HG03469 (cell line): Measurements from ENCODE around the gene SQOR.

ENCODE experiments used
- ATAC-seq: cut with Tn5 transposase; IDR thresholded peaks from one replicate; pipeline ENCODE4 v1.9.1; 2021; ENCODE audit warnings: mild to moderate bottlenecking, moderate library complexity, moderate number of reproducible peaks; ENCODE audit not compliant: unreplicated experiment

SQOR gene

DNA sequence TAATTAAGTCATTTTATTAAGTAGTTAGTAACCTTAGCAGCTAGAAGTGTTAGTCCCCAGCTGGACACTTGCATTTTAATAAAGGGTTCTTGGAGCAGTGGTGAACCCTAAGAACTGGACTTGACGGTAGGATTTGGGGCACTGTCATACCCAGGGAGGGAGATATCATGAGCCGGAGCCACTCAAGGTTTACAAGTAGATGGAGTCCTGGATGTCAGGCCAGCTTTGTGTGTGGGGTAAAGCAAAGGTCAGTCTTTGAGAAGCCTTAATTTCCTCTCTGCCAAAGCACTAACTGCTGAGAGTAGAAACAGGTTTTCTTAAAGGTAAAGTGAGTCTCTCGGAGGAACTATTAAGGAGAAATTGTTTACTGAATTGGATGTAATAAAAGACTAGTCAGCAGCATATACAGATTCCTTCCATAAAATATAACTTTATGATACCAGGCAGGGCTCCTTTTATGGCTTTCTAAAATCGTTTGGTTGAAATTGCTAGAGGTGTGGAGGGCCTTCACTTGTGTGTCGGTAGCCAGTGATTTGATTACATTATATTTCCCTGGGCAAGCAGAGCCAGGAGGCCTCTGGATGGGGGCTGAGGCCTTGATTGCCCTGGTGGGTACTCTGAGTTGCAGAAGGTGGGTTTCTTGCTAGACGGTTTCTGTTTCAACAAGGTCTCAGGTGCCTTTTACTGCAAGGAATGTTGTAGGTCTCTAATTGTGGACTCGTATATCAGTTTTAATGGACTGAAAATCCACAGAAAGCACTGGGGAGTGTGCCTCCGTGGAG, 23.1 kb downstream of the SQOR start:
- no peak for ATAC-seq

DNA sequence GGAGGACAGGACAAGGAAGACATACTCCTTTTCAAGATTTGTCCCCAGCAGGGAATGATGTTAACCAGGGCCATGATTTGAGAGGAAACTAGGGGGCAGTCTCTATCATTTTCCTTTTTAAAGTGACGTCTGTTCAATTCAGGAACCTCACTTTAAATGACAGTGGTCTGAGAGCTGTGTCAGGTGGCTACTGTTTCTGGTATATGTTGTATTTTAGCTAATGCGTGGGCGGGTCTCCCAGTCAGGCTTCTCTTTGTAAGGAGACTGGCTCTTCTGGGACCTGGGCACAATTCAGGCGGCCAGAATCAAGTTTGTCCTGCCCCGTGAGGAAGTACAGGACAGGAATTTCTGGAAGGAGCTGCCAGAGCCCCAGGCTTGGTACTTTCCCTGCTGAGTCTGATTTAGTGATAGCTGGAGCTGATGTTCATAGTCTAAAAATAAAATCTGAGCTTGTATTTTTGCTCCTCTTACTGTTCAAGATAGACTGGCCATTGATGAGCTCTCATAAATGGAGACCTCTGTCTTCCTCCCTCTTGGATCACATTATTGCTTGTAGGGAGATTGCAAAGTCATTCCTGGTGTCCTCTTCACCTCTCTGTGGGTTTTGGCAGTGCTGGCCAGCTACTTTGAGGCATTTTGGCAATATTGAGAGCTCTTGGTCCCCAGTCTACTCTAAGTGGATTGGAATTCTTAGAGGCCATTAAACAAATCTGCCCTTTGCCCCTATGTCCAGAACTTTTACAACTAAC, 25.6 kb downstream of the SQOR start:
- ATAC-seq: no peak

DNA sequence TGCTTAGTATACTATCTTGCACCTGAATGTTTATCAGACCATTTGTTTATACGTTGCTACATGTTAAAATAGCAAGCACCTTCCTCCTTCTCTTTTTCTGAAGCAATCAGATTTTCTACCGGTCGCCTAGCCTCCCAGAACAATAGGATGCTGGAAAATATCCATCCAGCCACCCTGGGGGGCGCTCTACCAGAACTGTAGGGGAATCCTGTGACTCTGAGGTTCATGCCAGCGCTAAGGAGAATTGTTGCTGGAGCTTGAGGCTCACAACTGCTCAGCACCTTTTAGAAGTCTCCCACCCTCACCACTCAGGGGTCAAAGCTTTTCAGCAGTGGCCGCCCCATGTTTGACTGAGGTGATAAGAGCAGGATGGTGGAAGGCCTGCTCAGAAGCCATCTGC, 27.5 kb downstream of the SQOR start:
- no peak for ATAC-seq

DNA sequence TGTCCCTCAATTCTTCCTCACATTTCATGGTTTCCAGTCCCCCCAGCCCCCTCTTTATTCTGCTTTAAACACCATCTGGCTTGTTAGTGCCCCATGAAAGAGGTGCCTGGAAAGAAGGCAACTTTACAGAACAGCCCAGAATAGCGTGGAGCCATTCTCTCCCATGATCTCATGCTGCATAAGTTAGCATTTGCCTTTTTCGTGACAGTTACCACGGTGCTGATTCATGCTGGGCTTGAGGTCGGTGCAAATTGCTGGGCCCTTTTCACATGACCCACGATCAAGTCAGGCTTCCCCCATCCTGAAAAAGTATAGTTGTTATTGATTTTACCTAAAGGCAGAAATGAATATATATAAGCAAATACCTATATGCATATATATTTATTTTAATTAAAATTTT, 29.6 kb downstream of the SQOR start:
- ATAC-seq: no peak

DNA sequence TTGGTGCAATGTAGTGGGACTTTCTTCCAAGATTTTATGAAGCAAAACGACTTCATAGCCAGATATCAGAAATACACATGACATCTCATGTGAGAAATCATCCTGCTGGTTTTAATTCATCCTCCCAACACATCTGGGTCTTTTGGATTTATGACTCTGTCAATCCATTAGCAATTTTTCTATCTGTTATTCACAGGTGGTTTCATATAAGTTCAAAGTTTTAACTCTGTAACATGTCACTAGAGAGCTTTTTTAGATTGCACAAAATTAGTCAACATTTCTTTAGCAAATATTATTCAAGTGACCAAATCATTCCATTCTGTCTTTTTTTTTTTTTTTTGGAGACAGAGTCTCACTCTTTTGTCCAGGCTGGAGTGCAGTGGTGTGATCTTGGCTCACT, 30.4 kb downstream of the SQOR start:
- no peak for ATAC-seq

DNA sequence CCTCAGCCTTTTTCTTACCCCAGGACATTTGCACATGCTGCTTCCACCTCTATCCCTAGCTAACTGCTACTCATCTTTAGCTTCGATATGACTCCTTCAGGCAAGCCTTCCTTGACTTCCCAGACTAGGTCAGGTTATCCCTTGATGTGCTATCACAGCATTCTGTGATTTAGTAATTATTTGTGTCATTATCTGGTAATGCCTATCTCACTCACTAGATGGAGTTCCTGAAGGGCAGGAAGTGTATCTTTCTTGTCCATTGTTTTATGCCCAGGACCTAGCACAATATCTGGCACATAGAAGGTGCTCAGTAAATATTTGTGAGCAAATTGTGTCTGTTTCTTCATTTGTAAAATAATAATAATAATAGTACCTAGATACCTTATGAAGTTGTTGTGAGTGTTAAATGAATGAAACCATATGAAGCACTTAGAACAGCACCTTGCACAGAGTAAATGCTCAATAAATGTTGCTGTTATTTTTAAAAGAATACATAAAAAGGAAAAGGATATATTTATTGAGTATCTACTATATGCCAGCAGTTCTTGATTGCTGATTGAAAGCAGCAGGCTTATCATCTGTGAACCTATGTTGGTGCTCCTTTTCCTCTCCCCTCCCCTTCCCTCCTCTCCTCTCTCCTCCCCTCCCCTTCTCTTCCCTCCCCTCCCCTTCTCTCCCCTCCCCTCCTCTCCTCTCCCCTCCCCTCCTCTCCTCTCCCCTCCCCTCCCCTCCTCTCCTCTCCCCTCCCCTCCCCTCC, 31.5 kb downstream of the SQOR start:
- no peak for ATAC-seq

DNA sequence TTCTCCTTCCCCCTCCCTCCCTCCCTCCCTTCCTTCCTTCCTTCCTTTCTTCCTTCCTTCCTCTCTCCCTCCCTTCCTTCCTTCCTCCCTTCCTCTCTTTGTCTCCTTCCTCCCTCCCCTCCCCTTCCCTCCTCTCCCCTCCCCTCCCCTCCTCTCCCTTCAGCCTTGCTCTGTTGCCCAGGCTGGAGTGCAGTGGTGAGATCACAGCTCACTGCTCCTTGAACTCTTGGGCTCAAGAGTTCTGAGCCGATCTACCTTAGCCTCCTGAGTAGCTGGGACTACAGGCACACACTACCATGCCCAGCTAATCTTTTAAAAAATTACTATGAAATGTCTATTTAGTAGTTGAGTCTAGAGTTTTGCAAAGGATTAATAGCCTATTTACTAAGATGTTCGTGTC, 32.2 kb downstream of the SQOR start:
- no peak for ATAC-seq

DNA sequence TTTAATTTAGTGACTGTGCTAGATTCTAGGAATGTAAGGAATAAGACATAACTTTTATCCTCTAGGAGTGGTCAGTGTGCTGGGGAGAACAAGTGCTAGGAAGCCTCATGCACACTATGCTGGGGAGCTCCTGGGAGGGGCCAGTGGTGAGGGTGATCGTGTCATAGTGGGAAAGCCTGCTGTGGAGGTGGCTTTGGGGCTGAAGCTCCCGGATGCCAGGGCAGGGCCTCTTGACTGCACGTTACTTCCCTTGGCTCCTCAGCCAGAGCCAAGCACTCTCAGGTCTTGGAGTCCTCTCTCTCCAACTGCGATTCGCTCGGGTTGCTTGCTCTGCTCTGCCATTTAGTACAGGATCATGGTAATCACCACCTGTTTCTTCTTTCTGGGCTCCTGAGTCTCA, 33.6 kb downstream of the SQOR start:
- no peak for ATAC-seq

DNA sequence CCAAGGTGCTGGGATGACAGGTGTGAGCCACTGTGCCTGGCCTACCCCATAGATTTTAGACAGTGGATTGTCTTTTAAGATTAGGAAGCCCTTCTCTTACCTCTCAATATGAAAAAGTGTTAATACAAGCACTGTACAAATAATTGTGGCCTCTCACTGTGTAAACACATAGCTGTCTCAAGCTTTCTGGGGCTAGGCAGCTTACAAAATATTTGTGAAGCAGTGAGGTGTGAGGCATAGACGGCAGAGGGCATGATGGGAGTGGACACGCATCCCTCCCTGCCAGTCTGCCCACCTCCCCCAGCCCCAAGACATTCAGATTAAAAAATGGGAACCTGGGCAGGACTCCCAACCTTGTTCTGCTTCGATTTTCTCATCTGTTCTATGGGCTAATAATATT, 34.6 kb downstream of the SQOR start:
- no peak for ATAC-seq

DNA sequence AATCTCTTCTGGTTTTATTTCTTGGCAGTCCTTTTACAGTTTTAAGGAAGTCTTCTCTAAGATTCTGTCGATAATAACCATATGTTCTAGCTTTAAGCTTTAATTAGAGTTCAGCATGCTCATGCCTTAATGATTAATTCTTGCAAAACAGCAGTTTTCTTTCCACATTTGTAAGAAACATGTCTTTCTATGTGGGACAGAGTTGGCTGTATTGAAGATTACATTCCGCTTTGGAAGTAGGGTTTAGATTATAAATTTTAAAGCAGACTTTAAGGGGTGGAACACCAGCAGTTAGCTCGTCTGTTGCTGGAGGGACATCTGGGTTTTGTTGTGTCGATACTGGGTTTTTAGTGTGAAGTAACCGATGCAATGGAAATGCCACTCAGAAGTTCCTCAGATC, 35.3 kb downstream of the SQOR start:
- ATAC-seq: no peak

DNA sequence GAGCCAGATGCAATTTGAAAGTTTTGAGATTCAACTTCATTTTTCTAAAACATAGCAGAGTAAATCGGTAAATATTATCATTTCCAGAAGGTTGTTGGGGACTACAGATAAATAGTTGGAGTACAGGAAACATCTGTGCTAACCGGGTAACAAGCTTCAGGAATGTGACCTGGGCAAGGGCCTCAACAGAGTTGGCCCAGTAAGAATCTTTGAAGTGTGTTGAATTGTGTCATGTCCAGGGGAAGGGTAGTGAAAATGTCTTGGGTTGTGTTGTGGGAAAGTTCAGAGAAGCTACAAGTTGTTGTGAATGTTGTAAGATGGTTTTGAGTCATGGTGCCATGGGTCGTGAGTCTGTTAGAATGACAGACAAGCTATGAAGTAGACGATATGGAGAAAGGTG, 35.7 kb downstream of the SQOR start:
- no peak for ATAC-seq

DNA sequence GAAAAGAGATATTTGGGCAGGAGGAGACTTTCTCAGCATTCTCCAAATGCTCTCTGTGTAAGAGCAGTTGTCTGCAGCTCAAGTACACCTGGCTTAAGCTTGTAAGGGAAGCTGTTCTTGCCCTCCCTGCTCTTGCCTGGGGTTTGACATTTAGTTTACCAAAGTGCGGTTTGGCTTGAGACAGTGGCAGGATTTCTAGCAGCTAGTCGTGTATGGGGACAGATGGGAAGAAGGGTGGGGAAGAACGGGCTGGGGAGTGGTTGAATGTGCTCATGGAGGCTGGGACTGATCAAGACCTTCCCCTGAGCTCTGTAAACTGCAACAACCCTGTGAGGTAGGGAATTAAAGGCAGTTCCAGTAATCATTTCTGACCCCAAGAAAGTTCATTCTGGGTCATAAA, 39.8 kb downstream of the SQOR start:
- ATAC-seq: no peak

DNA sequence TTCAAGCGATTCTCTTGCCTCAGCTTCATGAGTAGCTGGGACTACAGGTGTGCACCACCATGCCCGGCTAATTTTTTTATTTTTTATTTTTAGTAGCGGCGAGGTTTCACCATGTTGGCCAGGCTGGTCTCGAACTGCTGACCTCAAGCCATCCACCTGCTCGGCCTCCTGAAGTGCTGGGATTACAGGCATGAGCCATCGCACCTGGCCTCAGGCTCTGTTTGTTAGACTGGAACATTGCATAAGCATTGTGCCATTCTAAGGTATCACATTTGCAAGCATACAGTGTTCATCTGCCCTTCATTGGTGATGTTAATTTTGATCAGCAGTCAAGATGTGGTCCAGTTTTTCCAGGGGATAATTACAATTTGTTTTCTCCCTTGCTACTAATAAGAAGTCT, 43.0 kb downstream of the SQOR start:
- no peak for ATAC-seq

DNA sequence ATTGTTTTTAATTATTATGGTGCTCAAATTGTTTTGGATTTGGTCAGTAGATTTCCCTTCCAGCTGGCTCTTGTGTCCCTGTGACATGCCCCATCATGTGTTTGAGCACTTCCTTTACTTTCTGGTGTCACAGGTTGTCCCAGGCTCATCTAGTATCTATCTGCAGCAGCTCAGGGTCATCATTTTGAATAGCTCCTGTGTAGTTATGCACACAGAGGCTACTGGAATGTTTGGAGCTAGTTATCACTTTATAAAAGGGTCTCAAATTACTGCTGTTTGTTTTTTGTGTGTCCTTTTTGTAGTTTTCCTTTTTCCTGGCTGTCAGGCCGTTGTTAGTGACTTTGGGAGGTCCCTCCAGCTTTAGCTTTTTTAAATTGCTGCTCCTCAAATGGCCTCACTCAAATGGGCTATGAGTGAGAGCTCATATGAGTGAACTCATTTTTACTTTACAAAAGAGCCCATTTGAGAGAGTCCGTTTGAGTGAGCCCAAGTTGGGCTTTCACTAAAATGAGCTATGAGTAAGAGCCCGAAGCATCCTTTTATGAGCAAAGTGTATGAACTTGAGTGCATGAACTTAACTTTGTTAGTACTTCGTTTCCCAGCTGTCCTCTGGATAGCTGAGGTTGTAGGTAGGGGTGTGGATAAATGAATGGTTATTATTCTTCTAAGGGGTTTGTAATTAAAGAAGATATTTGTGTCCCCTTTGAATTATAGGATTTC, 43.8 kb downstream of the SQOR start:
- ATAC-seq: no peak

DNA sequence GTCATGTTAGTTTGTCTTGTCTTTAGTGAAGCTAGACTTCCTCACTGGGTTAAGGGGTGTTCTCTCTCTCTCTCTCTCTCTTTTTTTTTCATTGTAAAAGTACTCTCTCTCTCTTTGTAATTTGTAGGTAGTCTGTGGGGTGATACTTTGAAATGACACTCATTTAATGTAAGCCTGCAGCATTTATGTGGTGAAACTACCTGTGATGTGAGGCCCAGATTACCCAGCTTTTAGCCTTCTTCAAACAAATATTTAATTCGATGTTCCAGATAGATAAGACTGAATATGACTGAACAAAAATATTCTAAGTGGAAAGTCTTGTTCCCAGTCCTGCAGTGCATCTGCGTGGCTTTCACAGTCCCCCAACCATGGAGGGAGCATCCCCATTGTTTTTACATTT, 49.7 kb downstream of the SQOR start:
- no peak for ATAC-seq

DNA sequence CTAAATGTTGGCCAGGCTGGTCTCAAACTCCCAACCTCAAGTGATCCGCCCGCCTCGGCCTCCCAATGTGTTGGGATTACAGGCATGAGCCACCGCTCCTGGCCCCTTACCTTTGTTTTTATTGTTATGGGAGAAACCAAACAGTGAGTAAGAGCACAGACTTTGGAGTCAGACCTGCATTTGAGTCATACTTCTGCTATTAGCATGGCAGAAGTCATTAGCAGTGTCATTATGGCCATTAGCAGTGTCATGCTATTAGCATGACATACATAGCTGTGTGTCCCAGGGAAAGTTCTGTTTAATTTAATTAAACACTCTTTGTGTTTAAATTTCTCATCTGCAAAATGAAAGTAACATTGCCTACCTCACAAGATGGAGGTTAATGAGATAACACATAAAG, 54.8 kb downstream of the SQOR start:
- no peak for ATAC-seq

DNA sequence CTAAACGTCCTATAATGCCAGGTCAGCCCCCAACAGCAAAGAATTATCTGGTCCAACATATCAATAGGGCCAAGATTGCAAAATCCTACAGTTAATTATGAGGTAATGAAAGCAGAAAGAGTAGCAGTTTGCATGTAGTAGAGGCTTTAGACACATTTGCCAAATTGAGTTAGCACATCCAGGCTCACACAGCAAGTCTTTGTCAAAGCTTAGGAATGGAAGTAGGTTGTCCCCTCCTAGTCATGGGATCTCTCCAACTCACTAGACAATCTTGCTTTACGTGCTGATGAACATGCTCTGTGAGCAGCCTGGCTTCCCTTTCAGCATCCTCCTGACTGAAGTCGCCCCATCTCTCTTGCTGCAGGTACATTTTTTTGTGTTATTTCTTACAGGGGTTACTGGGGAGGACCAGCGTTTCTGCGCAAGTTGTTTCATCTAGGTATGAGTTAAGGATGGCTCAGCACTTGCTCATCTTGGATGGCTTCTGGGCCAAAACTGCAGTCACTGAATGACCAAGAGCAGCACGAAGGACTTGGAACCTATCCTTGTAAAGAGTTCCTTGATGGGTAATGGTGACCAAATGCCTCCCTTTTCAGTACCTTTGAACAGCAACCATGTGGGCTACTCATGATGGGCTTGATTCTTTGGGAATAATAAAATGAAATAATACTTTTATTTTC, 55.9 kb downstream of the SQOR start:
- no peak for ATAC-seq

DNA sequence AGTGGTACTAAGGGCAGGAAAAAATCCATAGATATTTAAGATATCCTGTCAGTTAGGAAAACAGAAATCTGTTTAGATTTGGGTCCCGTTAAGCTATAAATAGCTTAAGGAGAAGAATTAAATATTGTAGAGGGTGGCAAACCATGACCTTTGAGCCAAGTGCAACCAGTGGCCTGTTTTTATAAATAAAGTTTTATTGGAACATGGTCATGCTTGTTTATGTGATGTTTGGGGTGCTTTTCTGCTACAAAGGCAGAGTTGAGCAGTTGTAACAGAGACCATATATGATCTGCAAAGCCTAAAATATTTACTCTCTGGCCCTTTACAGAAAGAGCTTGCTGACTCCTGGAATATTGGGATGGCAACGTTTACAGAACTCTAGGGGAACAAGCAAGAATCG, 66.3 kb downstream of the SQOR start:
- no peak for ATAC-seq

DNA sequence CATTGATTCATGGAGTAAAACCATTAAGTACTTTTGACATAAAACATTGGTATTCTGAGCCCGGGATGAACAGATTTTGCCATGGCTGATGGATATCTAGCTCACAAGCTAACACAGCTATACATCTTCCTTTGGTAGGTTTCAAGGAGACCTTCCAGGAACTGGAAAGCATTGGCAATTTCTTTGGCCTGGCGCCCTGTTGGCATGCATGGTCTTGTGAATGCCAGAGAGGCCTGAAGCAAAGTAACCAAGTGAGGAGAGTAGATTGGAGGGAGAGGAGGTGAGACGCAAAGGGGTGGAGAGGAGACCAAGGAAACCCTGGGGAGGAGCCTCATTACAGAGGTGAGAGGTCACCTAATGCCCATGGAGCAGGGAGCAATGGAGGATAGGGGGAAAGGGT, 67.2 kb downstream of the SQOR start:
- ATAC-seq: no peak

DNA sequence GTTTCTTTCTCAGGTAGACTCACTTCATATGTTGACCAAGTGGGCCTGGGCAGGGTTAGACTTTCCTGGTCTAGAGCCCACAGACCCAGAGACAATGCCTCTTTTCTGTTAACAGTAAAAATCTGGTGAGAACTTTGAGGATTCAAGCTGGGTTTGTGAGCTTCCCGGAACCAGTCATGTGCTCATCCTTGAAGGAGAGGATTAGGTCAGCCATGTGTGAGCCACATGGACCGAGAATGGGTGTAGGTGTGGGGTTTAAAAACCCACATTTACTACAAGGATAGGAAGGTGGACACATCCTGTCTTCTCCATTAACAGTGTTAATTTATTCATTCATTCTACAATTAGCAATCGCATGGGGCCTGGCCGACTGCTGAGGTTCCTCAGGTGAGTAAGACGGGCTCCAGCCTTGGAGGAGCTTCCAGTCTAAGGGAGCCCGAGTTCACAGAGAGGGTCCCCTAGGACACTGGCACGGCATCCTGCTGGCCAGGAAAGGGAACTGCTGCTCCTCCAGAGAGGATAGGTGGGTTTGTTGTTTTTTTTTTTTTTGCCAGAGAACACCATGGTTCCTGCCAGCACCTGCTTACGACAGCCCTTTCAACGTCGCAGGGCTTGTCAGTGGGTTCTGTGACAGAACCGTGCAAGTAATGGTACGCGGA, 69.0 kb downstream of the SQOR start:
- no peak for ATAC-seq
